HL-60/S4 treated with retinoic acid at 250 ng/mL for 4 days and 3 days (cell line): ENCODE measurements around the gene MYMK.

ENCODE experiments used
- in situ Hi-C: fragments of 300-500 bp; cut with MboI; formaldehyde crosslinking; loops from 2 replicates; pipeline ENCODE4 v1.7.0; 2022; ENCODE audit warnings: low sequenced_read_pairs

Gene MYMK

GRCh38 chr9:133488686-133489252, 36.0 kb downstream of the MYMK start:
- in situ Hi-C loops = loop anchor here (10.0 kb wide), 1 partner anchor 304 kb away; no protein-coding TSS in a partner anchor

- in situ Hi-C loops = loop anchor here (10.0 kb wide), 1 partner anchor 303 kb away; no protein-coding TSS in a partner anchor
Measured at GRCh38 chr9:133487331-133487725, 37.4 kb downstream of the MYMK start.

GRCh38 chr9:133485531-133486260, 39.1 kb downstream of the MYMK start:
- in situ Hi-C loops = loop anchor here (10.0 kb wide), 1 partner anchor 301 kb away; no protein-coding TSS in a partner anchor

DNA sequence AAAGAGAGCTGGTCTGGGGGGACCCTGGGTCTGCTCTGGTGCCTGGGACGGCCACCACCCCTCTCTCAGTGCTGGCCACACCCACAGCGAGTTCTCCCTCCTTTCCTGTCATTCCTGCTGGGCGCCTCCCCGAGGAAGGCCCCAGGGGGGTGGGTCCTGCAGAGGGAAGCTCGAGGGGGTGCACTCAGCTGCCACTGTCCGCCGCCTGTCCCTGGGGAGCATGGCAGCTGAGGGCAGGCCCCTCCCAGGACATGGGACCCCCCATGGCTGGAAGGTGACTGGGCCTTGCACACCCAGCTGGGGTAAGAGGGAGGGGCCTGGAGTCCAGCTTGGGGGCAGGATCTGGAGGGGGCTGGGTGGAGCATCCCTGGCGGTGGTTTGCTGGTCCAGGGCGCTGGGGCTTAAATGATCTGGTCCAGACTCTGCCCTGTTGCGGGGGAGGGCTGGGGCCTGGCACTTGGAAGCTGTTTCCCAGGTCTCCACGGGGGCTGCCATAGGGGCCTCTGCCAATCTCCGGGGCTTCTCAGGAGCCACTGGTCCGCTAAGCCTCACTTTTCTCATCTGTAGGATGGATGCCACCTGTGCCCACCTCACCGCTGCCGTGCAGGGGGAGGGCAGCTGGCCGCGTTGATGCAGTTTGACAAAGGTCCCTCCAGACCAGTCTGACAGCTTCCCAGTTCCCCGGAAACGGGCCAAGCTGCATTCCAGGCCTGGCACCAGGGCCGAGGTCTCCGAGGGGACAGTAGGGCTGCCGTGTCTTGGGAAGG, 39.9 kb downstream of the MYMK start:
- in situ Hi-C loops = loop anchor here (10.0 kb wide), 1 partner anchor 300 kb away; no protein-coding TSS in a partner anchor

DNA sequence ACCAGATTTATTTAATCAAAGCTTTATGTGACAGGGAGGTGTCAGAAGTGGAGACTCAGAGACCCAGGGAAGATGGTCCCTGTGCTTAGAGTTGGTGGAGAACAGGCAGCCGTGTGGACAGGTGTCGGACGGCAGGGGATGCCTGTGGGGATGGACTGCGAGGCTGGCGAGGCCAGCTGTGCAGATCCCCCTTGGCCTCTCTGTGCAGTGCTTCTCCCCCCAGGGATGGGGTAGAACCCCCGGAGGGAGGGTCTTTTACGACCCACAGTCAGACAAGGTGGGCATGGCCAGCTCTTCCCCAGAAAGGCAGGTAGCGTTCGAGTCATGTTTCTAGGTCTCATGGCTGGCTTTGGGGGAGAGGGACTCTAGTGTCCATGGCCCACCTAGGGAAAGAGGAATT, 41.1 kb downstream of the MYMK start:
- in situ Hi-C loops = loop anchor here (10.0 kb wide), 1 partner anchor 299 kb away; no protein-coding TSS in a partner anchor

- in situ Hi-C loops = no loop called here
Measured at GRCh38 chr9:133478851-133479711, 45.7 kb downstream of the MYMK start, which contains the start of gene SLC2A6. Gene SLC2A6 (minus strand): TSS chr9:133479099. CDS start chr9:133479059, 40 bp downstream.

DNA sequence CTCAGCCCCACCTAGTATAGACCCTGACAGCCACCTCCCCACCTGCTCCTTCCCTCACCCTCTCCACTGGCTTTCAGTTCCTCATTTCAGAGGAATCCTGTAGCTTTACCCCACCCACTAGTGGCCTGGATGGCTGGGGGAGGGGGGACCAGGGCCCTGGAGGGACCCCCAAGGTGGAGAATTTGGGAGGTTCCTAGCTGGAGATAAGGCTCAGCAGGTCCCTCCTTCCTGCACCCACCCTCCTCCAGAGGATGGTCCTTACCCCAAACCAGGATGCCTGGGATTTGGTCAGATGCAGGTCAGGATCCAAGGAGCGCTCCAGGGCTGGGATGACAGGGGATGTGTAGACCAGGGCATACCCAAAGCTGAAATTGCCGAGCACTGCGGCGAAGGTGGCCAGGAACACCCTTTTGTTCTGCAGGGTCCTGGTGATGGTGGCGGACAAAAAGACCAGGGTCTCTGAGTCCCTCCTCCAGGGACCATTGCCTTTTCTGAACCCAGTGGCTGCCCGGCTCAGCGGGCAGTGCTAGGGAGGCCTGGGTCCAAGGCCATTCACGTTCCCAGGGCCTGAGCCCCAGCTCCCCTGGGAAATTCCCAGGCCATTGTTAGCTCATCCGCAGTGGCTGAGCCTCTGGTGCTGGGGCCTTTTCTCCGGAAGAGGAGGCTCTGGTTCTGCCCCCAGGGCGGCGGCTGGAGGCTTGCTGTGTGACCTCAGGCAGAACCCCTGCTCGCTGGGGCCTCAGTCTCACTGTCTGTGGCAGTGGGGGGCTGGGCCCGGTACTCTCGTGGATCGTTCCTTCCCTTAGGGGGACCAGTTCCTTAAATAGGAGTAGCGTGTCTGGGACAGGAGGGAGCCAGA, 46.5 kb downstream of the MYMK start:
- in situ Hi-C loops = no loop called here

GRCh38 chr9:133477461-133477860, 47.3 kb downstream of the MYMK start:
- in situ Hi-C loops = no loop called here

DNA sequence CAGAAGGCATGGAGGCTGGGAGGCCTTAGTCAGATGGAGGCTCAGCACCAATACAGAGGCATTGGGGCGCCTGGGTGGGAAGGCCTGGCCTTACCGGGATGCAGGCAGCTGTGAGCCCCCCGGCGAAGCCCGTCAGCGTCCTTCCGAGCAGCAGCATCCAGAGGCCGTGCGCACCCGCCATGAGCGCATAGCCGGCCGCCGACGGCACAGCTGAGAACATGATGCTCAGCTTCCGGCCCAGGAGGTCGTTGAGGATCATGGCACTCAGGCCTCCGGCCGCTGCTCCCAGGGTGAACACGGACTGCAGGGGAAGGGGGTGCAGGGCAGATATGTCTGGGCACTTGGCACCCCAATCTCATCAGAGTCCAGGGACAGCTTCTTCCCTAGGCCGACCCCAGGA, 47.8 kb downstream of the MYMK start:
- in situ Hi-C loops = no loop called here

- in situ Hi-C loops = no loop called here
Measured at GRCh38 chr9:133476036-133476931, 48.5 kb downstream of the MYMK start.

DNA sequence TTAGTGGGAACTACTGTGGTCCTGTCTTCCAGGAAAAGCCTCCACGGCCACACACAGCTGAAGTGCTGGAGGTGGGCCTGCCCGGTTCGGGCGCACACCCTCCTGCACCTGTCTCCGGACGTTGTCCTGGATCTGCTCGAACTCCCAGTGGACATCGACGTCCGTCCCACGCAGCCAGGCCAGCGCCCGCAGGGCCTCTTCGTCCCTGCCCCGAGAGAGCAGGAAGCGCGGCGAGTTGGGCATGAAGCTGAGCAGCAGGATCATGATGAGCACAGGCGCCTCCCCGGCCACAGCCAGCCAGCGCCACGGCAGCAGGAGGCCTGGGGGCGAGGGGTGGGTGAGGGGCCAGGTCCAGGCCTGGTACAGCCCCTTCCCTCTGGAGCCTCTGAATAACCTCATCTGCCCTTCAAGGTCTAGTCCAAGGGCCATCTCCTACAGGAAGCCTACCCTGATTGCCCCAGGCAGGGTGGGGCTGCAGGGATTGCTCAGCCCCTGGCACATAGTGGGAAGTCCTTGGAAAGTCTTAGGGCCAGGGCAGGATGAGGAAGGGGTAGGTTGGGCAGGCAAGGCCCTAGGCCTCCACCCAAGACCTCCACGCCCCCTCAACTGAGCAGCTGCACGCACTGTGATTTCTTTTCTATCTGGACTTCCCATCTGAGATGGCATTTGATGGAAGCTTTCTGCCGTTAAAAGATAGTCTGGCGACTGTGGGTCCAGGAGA, 49.3 kb downstream of the MYMK start:
- in situ Hi-C loops = no loop called here

GRCh38 chr9:133474853-133475252, 49.9 kb downstream of the MYMK start:
- in situ Hi-C loops = no loop called here

- in situ Hi-C loops = no loop called here
Measured at GRCh38 chr9:133474215-133474614, 50.5 kb downstream of the MYMK start.

- in situ Hi-C loops = no loop called here
Measured at GRCh38 chr9:133473743-133474142, 51.0 kb downstream of the MYMK start.

DNA sequence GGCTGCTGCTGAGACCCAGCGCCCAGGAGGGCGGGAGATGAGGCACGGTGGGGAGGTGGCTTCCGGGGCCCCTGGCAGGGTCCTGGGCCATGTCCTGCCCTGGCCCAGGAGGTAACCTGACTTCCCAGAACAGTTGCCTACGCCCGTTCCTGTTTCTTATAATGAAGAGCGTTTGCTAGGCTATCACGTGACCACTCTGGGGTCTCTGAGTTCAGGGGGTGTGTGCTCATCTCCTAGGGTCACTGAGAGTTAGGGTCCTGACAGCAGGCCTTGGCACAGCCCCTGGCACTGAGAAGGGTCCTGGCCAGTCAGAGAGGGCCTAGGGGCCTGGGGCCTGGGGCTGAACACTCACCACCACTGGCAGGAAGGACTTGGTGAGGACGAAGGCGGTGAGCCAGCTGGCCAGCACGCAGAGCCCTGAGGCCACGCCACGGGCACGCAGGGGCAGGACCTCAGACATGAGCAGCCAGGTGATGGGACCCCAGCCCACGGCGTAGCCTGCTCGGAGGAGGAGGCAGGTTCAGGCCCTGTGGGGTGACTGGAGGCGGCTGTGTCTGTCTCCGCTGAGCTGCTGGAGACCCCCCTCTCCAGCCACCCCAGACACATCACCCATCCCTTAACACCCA, 51.9 kb downstream of the MYMK start:
- in situ Hi-C loops = no loop called here

DNA sequence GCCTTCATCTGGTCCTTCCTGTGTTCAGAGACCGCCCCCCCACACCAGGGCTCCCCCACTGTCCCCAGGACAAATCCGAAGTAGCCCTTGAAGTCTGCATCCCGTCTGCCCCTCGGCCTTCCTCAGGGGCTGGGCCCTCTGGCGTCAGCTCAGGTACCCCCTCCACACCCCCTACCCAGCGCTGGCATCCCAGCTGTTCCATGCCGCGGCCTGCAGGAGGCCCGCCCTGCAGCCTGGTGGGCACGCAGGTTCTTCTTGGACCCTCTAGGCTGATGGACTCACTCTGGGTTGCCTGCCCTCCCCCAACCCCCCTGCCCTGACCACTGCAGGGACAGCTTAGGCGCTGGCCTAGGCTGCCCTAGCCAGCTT, 52.5 kb downstream of the MYMK start:
- in situ Hi-C loops = no loop called here

DNA sequence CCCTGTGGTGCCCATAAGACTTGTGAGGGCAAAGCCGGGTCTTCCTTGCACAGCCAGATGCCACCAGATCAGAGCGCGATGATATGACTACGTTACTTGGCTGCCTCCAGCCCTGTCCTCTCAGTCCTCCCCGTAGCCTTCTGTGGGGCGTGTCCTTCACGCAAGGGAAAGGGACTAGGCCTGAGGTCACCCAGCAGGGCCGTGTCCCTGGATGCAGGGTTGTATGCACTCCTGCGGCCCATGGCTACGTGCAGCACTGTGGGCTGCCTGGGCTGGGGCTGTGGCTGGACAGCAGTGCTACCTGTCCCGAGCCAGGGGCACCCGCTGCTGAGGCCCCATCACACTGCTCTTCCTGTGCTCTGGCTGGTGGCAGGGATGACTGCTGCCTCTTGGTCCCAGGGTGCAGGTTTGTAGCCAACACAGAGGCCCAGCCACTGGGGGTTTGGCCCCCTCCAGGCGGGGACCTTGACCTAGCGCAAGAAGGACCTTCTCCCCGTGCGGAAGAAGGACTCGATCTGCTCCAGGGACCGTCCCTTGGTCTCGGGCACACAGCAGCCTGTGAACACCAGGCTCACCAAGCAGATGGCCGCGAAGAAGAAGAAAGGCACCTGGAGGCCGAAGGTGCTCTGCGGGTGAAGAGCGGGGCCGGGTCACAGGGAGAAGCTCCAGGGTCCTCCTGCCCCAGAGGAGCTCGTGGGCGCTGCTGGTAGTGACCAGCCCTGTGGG, 53.0 kb downstream of the MYMK start:
- in situ Hi-C loops = no loop called here
